ENCODE results near the gene THAP8.

THAP8 gene

DNA sequence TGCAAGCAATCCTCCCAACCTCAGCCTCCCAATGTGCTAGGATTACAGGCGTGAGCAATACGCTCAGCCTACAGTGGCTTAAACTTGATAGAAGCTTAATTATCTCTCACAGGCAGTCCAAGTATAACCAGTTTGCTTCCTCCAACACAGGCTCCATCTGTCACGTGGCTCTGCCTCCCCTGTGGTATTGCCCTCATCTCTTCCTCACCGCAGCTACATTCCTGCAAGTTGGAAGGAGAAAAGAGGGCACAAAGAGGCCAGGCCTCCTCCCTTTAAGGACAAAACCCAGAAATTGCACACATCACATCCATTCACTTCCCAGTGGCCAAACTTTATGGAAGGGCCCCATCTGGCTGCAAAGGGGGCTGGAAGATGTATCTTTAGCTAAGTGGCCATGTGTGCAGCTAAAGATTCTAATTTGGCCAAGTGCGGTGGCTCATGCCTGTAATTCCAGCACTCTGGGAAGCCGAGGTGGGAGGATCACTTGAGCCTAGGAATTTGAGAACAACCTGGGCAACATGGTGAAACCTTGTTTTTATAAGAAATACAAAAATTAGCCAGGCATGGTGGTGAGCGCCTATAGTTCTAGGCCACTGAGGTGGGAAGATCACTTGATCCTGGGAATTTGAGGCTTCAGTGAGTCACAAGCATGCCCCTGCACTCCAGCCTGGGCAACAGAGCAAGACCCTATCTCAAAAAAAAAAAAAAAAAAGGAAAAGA is 62.2 kb downstream of the THAP8 start:
- no peak for DNase-seq

DNA sequence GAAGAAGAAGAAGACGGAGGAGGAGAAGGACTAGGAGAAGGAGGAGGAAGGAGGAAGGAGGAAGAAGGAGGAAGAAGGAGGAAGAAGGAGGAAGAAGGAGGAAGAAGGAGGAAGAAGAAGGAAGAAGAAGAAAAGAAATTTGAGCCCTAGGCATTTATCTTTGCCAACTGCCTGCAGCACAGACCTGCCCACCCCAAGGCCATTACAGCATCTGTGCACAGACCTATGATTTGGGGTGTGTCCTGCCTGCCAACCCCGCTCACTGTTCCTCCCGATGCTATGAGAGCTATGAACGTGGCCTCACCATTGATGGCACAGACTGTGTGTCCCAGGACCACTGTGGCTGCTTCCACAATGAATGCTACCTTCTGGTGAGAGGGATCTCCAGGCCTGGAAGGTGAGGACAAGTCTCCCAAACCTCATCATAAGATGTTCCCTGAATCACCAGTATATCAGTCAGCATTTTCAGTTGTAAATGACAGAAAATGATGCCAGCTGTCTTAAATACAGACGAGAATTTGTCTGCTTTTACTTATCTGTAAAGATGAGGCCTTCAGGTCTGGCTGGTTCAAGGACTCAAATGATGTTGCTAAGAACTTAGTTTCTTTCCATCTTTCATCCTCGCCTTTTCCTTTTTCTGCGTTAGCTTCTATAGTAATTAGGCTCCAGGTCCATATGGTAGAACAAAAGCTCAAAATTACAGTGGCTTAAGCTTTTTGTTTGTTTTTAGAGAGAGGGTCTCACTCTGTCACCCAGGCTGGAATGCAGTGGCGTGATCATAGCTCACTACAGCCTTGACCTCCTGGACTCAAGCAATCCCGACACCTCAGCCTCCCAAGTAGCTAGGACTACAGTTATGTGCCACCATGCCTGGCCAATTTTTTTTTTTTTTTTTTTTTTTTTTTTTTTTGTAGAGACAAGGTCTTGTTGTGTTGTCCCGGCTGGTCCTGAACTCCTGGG is 63.0 kb downstream of the THAP8 start:
- DNase-seq = no peak

DNA sequence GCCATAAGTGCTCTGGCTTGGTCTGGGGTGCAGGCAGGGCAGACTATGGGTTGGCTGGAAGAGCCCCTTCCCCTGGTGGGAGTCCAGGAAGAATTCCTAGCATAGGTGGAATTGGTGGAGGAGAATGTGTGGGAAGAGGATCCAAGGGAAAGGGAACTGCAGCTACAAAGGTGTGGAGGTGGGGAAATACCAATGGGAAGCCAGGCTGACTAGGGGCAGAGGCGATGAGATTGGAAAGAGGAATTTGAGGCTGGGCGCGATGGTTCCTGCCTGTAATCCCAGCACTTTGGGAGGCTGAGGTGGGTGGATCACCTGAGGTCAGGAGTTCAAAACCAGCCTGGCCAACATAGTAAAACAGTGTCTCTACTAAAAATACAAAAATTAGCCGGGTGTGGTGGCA is 63.9 kb downstream of the THAP8 start:
- no peak for DNase-seq

DNA sequence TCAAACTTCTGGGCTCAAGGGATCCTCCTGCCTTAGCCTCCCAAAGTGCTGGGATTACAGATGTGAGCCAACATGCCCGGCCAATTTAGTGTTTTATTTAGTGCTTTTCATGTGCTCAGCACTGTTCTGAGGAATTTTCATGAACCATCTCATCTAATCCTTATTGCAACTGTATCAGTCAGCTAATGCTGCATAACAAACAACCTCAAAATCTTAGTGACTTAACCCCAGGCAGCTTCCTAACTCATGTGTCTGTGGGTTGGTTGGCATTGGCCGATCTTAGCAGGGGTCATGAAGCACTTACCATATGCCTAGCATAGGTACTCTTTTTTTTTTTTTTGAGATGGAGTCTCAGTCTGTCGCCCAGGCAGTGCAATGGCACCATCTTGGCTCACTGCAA is 65.3 kb downstream of the THAP8 start:
- no peak for DNase-seq

DNA sequence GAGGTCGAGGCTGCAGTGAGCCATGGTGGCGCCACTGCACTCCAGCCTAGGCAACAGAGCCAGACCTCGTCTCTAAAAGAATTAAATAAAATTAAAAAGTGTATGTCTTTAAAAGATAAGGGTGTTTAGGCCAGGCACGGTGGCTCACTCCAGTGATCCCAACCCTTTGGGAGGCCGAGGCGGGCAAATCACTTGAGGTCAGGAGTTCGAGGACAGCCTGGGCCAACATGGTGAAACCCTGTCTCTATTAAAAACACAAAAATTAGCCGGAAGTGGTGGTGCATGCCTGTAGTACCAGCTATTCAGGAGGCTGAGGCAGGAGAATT is 66.6 kb downstream of the THAP8 start:
- no peak for DNase-seq

DNA sequence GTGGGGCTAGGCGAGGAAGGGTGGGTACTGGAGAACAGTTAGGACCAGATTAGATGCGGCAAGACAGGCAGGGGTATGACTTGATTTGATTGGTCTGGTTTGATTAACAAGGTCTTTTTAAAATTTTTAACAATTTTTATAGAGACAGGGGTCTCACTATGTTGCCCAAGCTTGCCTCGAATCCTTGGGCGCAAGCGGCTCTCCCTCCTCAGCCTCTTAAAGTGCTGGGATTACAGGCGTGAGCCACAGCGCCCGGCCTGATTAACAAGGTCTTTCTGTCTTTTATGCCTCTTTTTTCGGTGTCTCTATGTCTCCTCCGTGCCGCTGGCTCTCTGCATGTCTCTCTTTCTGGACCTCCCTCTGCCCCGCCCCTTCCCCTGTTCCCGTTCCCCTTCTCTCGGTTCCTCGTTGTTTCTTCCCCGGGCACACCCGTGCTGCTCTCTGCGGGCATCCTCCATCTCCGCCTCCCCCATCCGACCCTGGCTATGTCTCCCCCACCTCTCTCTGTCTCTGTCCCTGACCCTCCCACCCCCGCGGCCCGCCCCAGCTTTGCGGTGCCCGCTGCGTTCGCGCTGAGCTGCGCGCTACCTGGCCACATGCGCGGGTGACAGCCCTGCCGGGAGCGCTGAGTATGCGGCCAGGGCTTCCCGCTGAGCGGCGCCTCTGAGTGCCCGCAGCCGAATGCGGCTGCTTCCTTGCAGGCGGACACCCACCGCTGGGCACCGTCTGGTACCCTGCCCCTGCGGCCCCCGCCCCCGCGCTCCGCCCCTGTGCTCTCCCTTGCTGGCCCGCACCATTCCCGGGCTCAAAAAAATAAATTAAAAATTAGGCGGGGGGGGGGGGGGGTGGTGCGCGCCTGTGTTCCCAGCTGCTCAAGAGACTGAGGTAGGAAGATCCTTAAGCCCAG is 67.2 kb downstream of the THAP8 start:
- no peak for DNase-seq

DNA sequence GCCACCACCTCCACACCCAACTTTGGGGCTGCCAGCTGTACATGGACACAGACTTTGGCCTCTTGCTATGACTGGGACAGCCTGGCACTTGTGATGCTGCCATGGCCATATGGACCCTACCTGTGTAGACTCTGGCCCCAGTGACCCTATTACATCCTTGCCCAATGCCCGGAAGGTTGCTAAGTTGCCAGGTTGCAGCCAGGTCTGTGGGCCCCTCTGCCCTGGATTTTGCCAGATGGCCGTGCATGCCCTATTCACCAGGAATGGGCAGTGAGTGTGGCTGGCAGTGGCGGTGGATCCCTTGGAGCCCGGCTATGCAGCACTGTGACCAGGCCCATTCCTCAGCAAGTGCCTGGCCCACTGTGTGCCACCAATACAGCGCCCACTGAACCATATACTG is 68.0 kb downstream of the THAP8 start:
- no peak for DNase-seq
